Rectal smooth muscle tissue (tissue), 1 donor: Measurements from ENCODE around the gene ICAM4.
A peak's percentile ranks its signal among the peaks of the same experiment; 100 is the strongest.

Experiments used
- H3K27ac ChIP-seq: one replicate; pipeline ENCODE4 v1.7.0; 2013; ENCODE audit warnings: low read depth, low read length, inconsistent platforms
- H3K27me3 ChIP-seq: one replicate; pipeline ENCODE4 v1.7.0; 2013; ENCODE audit warnings: low read length; ENCODE audit not compliant: control insufficient read depth, insufficient read depth
- H3K36me3 ChIP-seq: one replicate; pipeline ENCODE4 v1.7.0; 2013; ENCODE audit warnings: low read length; ENCODE audit not compliant: control insufficient read depth, insufficient read depth
- H3K4me1 ChIP-seq: one replicate; pipeline ENCODE4 v1.7.0; 2013; ENCODE audit warnings: low read length; ENCODE audit not compliant: control insufficient read depth, insufficient read depth
- H3K4me3 ChIP-seq: one replicate; pipeline ENCODE4 v1.7.0; 2013; ENCODE audit warnings: low read length
- H3K9ac ChIP-seq: one replicate; pipeline ENCODE4 v1.7.0; 2013; ENCODE audit warnings: low read length

ICAM4 gene

DNA sequence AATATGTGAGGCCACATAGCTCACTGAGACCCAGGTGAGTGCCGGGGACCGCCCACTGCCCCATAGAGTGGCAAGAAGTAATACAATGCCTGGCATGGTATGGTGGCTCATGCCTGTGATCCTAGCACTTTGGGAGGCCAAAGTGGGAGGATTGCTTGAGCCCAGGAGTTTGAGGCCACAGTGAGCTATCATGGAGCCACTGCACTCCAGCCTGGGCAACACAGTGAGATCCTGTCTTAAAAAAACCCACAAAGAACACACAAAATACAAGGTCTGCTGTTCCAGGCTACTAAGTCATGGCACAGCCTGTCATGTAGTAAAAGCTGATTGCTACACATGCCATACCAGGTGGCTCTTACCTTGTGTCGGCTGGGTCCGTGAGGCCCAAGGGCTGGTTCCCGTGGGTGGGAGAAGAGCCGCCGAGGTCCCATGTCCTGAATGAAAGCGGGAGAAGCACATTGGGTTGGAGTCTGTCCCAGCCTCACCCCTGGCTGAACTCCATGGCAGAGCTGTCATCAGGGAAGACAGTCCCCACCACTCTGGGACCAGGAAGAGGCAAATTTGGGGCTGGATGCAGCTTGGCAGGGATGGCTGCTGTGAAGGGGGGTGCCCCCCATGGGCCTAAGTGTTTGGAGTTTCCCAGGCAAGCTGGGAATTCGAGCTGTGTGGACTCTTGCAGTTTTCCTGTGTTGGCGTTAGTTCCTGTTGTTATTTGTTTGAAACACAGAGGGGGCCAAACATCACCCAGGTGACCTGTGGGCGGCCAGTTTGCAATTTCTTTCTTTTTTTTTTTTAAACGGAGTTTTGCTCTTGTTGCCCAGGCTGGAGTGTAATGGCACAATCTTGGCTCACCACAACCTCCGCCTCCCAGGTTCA, 32.3 kb downstream of the ICAM4 start:
- Histone ChIP-seq H3K4me1 (no peaks in the 10 kb centered on the region), H3K36me3 (peaks cover 37% of the 10 kb centered on the region), H3K27me3 (no peaks in the 10 kb centered on the region), H3K27ac (no peak overlapping the region), H3K9ac (no peak overlapping the region), H3K4me3 (no peak overlapping the region)

DNA sequence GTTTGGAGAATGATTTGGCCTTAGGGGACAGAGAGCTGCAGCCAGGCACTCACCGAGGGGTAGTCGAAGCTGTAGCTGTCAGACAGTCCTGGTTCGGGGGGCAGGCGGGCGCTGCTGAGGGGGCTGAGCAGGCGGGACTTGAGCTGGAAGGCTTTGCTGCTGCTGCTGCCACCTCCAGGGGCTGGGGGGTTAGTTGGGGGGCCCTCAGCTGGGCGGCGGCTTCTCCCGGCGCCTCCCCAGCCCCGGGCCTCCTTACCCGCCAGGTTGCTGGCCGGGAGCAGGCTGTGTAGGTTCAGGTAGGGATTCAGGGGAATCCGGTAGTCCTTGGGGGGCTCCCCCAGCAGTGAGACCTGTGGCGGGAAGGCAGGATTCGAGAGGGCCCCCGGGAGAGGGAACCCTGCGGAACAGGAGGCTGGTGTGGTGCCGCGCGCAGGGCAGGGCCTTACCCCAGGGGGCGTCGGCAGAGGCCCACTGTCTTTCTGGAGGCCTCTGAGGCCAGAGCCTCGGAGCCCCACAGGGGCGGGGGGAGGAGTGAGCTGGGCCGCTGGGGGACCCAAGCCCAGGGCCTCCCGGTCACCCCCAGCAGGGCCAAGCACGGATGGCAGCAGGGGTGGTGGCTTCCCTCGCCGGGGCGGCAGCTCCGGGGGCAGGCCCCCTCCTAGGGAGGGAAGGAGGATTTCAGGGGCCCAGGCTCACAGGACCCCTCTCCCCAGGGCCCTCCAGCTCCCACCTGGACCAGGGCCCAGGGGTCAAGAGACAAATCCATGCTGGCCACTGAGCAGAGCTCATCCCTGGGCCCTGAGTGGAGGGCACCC, 34.1 kb downstream of the ICAM4 start:
- no peak overlapping the region for H3K9ac ChIP-seq
- H3K36me3 ChIP-seq: peaks cover 35% of the 10 kb centered on the region
- H3K27ac ChIP-seq: no peak overlapping the region

DNA sequence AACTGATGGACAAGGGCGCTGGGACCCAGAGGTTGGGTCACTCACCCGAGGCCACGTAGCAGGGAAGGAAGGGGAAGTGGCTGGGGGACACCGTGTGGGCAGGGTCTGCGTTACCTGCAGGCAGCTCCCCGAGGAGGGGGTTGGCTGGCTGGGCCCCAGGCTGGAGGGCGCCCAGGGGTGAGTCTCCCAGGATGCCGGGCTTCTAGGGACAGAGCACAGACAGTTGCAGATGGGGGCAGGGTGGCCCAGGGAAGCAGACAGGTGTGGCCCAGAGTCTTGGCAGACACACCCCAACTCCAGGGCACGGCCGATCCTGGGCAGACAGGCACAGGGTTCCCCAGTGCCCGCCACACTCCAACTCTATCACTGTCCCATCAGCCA, 34.7 kb downstream of the ICAM4 start:
- Histone ChIP-seq H3K4me1 (no peaks in the 10 kb centered on the region), H3K27me3 (no peaks in the 10 kb centered on the region), H3K9ac (no peak overlapping the region), H3K36me3 (peaks cover 36% of the 10 kb centered on the region), H3K27ac (no peak overlapping the region), H3K4me3 (no peak overlapping the region)

More for the DNA sequence above, 34.1 kb downstream of the ICAM4 start:
- H3K27me3 ChIP-seq: no peaks in the 10 kb centered on the region
- no peak overlapping the region for H3K4me3 ChIP-seq
- H3K4me1 ChIP-seq: no peaks in the 10 kb centered on the region

DNA sequence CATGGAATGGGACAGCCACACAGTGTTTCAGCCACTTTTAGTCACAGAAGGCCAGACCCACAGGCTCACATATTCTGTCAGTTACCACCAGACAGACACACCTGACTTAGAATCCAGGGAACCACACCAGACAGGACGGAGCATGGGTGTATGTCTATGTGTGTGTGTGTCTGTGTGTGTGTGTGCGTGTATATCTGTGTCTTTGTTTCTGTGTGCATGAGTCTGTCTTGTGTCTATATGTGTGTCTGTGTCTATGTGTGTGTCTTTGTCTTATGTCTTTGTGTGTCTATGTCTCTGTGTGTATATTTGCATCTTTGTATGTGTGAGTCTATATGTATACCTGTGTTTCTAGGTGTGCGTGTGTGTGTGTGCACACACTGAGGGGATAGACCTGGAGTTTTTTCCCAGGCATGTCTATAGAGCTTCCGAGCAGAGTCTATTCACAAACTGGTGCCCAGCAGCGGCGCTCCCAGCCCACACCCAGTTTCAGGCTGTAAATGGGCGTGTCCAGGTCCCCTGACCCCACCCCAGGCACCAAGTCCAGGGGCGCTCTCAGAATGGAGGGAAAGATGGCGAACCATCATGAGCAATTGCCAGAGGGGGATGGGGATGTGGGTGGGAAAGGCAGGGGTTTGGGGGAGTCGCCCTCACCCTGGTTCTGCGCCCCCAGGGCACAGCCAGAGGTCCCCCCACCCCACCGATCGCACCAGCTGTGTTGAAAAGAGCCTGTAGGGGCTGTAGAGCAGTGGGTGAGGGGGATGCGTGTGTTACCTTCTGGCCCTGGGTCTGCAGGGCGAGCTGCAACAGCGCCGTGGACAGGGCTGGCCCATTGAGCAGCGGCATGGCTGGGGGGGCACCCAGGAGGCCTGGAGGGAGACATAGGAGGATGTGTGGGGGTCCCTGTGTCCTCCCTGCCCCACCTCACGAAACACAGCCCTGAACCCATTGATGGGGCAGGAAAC, 35.4 kb downstream of the ICAM4 start:
- H3K27ac ChIP-seq: no peak overlapping the region
- peaks cover 36% of the 10 kb centered on the region for H3K36me3 ChIP-seq
- H3K27me3 ChIP-seq: no peaks in the 10 kb centered on the region
- H3K4me1 ChIP-seq: no peaks in the 10 kb centered on the region
- no peak overlapping the region for H3K4me3 ChIP-seq
- no peak overlapping the region for H3K9ac ChIP-seq

DNA sequence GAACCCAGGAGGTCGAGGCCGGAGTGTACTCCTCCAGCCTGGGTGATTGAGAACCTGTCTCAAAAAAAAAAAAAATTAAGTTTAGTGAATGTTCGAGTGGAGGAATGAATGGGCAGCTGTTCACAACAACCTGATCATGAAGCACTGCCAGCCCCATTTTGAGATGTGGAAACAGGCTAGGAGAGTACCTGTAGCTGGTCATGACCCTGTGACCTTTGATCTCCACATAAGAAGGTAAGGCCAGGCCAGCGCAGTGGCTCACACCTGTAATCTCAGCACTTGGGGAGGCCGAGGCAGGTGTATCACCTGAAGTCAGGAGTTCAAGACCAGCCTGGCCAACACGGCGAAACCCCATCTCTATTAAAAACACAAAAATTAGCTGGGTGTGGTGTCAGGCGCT, 39.0 kb downstream of the ICAM4 start:
- H3K27ac ChIP-seq: no peak overlapping the region
- H3K4me3 ChIP-seq: no peak overlapping the region
- H3K27me3 ChIP-seq: no peaks in the 10 kb centered on the region
- no peaks in the 10 kb centered on the region for H3K4me1 ChIP-seq
- peaks cover 37% of the 10 kb centered on the region for H3K36me3 ChIP-seq
- H3K9ac ChIP-seq: no peak overlapping the region

DNA sequence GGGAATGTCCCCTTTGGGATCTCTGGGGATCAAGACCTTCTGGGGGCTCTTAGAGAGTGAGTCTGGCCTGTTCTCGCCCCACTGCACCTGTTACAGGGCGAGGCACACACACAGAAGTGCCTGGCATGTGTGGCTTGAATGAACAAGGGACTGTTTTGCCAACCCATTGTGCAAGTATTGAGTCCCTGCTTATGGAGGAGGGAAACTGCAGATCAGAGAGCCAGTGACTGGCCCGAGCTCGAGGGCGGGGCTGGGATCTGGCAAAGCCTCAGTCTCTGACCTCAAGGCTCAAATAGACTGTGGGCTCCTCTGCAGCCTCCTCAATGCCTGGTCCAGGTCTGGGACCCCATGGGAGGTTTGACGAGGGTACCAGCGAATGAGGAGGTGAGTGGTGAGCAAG, 41.0 kb downstream of the ICAM4 start:
- Histone ChIP-seq H3K27ac (no peak overlapping the region), H3K36me3 (peaks cover 25% of the 10 kb centered on the region), H3K4me3 (no peak overlapping the region), H3K9ac (no peak overlapping the region), H3K4me1 (peaks cover 6% of the 10 kb centered on the region), H3K27me3 (no peaks in the 10 kb centered on the region)

DNA sequence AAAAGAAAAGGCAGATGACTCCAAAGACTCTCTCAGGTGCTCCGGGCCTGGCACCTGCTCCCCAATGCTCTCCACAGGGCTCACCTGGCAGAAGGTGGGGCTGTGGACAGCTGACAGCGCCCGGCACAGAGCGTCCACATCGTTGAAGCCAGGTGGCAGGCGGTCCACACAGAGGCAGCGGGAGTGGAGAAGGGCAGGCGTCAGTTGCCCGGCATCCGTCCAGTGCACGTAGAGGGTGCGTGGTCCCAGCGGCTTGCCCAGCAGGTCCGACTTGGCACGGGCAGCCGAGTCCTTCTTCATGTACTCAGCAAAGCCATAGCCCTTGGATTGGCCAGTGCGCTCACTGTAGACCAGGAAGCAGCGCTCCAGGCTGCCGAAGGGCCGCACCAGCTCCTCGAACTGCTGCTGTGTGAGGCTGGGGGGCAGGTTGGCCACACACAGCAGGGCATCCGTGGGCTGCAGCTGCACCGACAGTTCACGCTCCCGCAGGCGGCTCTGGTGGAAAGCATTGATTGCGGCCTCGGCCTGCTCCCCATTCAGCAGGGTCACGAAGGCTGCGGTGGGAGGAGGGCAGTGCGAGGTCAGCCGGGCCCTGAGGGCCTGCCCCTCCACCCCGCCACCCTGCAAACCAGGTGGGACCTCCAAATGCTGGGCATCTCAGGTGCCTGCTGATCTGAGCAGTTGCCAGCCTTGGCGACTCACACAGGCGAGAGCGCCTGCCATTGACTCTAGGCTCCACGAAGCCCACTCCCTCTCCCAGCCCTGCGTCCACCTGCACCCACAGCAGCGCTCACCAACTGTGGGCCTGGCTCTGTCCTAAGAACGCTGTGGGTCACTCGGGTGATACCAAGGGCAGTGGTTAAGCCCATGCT, 42.0 kb downstream of the ICAM4 start:
- Histone ChIP-seq H3K9ac (no peak overlapping the region), H3K27ac (no peak overlapping the region), H3K36me3 (peaks cover 19% of the 10 kb centered on the region), H3K4me1 (peaks cover 7% of the 10 kb centered on the region), H3K27me3 (no peaks in the 10 kb centered on the region), H3K4me3 (no peak overlapping the region)

DNA sequence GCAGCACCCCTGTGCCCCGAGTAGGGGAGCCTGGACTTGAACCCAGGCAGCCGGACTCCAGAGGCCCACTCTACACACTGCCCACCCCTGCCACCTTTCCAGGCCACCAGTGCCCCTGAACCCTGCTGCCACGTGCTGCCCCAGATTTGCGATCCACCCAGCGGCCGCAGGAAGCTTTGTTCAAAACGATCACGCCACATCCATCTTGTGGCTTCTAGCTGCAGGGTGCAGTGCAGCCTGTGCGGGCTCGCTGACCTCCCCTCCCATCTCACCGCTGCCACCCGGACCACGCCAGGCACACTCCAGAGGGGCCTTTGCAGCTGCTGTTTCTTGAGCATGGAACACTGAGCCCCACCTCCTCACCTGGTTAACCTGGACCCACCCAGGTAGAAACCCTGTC, 42.8 kb downstream of the ICAM4 start:
- no peak overlapping the region for H3K27ac ChIP-seq
- no peaks in the 10 kb centered on the region for H3K27me3 ChIP-seq
- H3K9ac ChIP-seq: no peak overlapping the region
- peaks cover 12% of the 10 kb centered on the region for H3K4me1 ChIP-seq
- peaks cover 19% of the 10 kb centered on the region for H3K36me3 ChIP-seq
- H3K4me3 ChIP-seq: no peak overlapping the region

DNA sequence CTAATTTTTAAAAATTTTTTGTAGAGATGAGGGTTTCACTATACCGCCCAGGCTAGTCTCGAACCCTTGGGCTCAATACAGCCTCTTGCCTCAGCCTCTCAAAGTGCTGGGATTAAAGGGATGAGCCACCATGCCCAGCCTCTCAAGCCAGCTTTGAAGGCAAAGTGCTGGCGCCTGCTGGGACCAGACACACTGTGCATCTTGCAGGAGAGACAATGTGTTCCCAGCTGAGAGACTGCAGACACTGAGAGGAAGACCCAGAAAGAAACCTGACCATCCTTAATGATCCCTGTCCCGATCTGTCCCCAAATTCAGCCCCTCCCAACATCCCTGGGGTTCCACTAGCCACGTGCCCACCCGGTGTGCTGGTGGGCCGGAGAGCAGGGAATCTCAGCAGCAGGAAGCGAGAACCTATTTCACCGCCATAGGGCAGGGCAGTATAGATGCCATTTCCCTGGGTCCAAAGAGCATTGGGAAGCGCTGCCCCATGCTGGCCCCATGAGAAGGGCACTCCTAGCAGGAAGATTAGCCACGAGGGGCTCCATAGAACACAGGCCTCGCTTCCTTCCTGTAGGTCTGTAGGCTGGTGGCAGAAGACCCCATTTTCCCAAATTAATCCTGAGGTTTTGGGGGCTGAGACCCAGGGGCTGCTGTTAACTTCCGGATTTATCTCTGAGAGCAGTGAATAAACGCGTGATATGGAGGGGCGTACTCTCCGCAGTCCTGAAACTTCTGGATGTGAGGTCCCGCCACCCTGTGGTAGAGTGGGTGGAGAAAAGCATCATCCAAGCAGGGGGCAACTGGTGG, 45.6 kb downstream of the ICAM4 start:
- peaks cover 13% of the 10 kb centered on the region for H3K4me1 ChIP-seq
- H3K36me3 ChIP-seq: peaks cover 16% of the 10 kb centered on the region
- peak overlapping the region; percentile 88 for H3K4me3 ChIP-seq
- no peaks in the 10 kb centered on the region for H3K27me3 ChIP-seq
- H3K27ac ChIP-seq: peak overlapping the region; percentile 89
- H3K9ac ChIP-seq: peak overlapping the region; percentile 67

DNA sequence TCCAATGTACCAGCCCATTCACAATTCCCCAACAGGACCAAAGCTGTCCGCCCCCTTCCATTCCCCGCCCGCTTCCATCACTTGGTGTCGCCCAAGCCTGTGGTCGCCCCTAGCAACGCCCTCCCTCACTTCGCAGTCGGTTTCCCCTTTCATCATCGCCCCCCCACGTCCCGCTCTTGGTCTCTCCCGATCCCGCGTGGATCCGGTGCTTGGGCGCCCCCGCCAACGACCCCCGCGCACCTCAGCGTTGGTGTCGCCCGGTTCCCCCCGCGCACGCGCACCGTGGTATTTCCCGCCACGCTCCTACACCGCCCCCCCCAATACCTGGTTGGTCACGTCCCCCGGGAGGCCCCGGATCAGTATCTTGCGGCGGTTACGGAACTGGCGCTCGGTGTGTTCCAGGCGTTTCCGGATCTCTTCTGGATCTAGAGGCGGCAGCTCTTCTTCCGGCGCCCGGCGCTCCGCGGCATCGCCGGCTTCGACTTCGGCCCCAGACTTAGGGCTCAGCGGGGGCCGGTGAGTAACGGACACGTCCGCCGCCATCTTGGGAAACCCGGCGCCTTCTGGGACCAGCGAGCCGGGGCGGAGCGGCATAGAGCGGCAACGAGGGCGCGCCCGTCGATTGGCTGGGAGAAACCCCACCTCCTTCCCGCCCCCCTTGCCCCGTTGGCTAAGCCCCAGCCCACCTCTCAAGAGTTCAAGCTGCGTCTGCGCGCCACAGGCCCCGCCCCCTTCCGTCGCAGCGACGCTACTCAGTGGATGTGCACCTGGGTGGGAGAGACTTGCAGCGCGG, 46.4 kb downstream of the ICAM4 start, which contains the start of gene RAVER1:
RAVER1 (minus strand) TSS at position 565 of the 793 bp plus-strand sequence; CDS start at position 543, 22 bp downstream.
- peaks cover 13% of the 10 kb centered on the region for H3K4me1 ChIP-seq

More for the DNA sequence above, 46.4 kb downstream of the ICAM4 start, which contains the start of gene RAVER1:
- H3K27me3 ChIP-seq: no peaks in the 10 kb centered on the region
- peak within 1 kb of the TSS; percentile 67 for H3K9ac ChIP-seq
- H3K36me3 ChIP-seq: peaks cover 8% of the 10 kb centered on the region
- peak within 1 kb of the TSS; percentile 89 for H3K27ac ChIP-seq
- peak within 1 kb of the TSS; percentile 88 for H3K4me3 ChIP-seq
